Panc1 (cell line): ENCODE measurements around the gene PGF.

ENCODE experiments used
- POLR2AphosphoS5 ChIP-seq: IDR thresholded peaks from 2 replicates; pipeline ENCODE4 v1.6.1; 2012; ENCODE audit warnings: mild to moderate bottlenecking, low read depth, low read length, moderate library complexity
- TF ChIP-seq, protein P1 (sequence below): fragments of 450-650 bp; IDR thresholded peaks from 2 replicates; pipeline ENCODE4 v1.5.1; 2017; ENCODE audit warnings: mild to moderate bottlenecking
- TF ChIP-seq, protein P2 (sequence below), 2 experiments: IDR thresholded peaks; 2 replicates each; pipeline ENCODE4 v1.6.1; 2011 to 2012; ENCODE audit warnings: low read depth in 2 of 2, control low read depth in 1 of 2, low read length in 1 of 2, mild to moderate bottlenecking in 1 of 2, moderate library complexity in 1 of 2; ENCODE audit not compliant: insufficient read depth in 1 of 2

DNA sequence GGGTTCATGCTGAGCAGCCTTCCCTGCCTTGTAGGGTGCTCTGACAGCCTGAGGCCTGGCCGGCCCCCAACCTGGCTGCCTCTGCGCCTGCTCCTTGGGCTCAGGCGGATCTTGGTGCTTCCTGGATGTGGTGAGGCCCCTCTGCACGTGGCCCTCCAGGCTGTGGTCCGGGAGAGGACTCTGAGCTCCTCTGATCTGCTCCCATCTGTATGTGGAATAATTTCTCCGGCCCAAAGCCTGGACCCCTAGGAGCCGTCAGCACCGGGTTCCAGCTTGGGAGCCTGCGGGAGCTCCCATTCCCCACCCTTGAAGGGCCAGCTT, 26.0 kb upstream of the PGF start:
- TF ChIP-seq, protein P1, sequence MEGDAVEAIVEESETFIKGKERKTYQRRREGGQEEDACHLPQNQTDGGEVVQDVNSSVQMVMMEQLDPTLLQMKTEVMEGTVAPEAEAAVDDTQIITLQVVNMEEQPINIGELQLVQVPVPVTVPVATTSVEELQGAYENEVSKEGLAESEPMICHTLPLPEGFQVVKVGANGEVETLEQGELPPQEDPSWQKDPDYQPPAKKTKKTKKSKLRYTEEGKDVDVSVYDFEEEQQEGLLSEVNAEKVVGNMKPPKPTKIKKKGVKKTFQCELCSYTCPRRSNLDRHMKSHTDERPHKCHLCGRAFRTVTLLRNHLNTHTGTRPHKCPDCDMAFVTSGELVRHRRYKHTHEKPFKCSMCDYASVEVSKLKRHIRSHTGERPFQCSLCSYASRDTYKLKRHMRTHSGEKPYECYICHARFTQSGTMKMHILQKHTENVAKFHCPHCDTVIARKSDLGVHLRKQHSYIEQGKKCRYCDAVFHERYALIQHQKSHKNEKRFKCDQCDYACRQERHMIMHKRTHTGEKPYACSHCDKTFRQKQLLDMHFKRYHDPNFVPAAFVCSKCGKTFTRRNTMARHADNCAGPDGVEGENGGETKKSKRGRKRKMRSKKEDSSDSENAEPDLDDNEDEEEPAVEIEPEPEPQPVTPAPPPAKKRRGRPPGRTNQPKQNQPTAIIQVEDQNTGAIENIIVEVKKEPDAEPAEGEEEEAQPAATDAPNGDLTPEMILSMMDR, result no peak
- no peak for TF ChIP-seq POLR2AphosphoS5
- TF ChIP-seq, protein P2, sequence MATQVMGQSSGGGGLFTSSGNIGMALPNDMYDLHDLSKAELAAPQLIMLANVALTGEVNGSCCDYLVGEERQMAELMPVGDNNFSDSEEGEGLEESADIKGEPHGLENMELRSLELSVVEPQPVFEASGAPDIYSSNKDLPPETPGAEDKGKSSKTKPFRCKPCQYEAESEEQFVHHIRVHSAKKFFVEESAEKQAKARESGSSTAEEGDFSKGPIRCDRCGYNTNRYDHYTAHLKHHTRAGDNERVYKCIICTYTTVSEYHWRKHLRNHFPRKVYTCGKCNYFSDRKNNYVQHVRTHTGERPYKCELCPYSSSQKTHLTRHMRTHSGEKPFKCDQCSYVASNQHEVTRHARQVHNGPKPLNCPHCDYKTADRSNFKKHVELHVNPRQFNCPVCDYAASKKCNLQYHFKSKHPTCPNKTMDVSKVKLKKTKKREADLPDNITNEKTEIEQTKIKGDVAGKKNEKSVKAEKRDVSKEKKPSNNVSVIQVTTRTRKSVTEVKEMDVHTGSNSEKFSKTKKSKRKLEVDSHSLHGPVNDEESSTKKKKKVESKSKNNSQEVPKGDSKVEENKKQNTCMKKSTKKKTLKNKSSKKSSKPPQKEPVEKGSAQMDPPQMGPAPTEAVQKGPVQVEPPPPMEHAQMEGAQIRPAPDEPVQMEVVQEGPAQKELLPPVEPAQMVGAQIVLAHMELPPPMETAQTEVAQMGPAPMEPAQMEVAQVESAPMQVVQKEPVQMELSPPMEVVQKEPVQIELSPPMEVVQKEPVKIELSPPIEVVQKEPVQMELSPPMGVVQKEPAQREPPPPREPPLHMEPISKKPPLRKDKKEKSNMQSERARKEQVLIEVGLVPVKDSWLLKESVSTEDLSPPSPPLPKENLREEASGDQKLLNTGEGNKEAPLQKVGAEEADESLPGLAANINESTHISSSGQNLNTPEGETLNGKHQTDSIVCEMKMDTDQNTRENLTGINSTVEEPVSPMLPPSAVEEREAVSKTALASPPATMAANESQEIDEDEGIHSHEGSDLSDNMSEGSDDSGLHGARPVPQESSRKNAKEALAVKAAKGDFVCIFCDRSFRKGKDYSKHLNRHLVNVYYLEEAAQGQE (IDR thresholded peaks at IDR 0.05; ENCODE audit: insufficient read depth in 1 of 2, low read depth in 2 of 2, low read length in 1 of 2), result no peak
